GM21529 (cell line): ENCODE results near the gene ASPSCR1.
"Not testable (repeated sequence)": the region's sequence is repeated elsewhere in the genome, so short reads cannot be mapped to it uniquely, and the experiment has no call there.

Experiments used
- ATAC-seq: cut with Tn5 transposase; IDR thresholded peaks from one replicate; pipeline ENCODE4 v1.9.1; 2021; ENCODE audit not compliant: unreplicated experiment

Gene ASPSCR1

GRCh38 chr17:81940538-81941483 lies 36.6 kb upstream of the ASPSCR1 start:
- ATAC-seq, result no peak

GRCh38 chr17:81941484-81942166 lies 35.8 kb upstream of the ASPSCR1 start:
- ATAC-seq, result no peak

- ATAC-seq, result no peak
Observed at GRCh38 chr17:81942167-81942553, 35.3 kb upstream of the ASPSCR1 start.

GRCh38 chr17:81944858-81945257 lies 32.6 kb upstream of the ASPSCR1 start:
- no peak for ATAC-seq

GRCh38 chr17:81947189-81947588 lies 30.2 kb upstream of the ASPSCR1 start, which contains the start of gene MYADML2:
Gene MYADML2, minus strand, starts transcription at chr17:81947233. Its CDS starts 5,492 bp downstream, at chr17:81941741.
- no peak for ATAC-seq

GRCh38 chr17:81948635-81949378 lies 28.6 kb upstream of the ASPSCR1 start:
- no peak for ATAC-seq

GRCh38 chr17:81950501-81950900 lies 26.9 kb upstream of the ASPSCR1 start:
- ATAC-seq, result no peak

GRCh38 chr17:81951785-81952684 lies 25.4 kb upstream of the ASPSCR1 start:
- ATAC-seq, result no peak

GRCh38 chr17:81952792-81953228 lies 24.6 kb upstream of the ASPSCR1 start:
- no peak for ATAC-seq

GRCh38 chr17:81953443-81953842 lies 24.0 kb upstream of the ASPSCR1 start:
- not testable (repeated sequence) for ATAC-seq

- no peak for ATAC-seq
Observed at GRCh38 chr17:81954131-81955057, 23.0 kb upstream of the ASPSCR1 start.

- no peak for ATAC-seq
Observed at GRCh38 chr17:81955058-81955681, 22.3 kb upstream of the ASPSCR1 start.

GRCh38 chr17:81955756-81956544 lies 21.5 kb upstream of the ASPSCR1 start:
- ATAC-seq, result no peak

GRCh38 chr17:81956607-81957589 lies 20.5 kb upstream of the ASPSCR1 start:
- ATAC-seq, result no peak

GRCh38 chr17:81957691-81958432 lies 19.6 kb upstream of the ASPSCR1 start:
- no peak for ATAC-seq
